ENCODE data around the gene RYR2.
"Not testable (repeated sequence)": the region's sequence is repeated elsewhere in the genome, so short reads cannot be mapped to it uniquely, and the experiment has no call there.

Gene RYR2

GRCh38 chr1:237834048-237834447 is 792.1 kb downstream of the RYR2 start:
- no peak for DNase-seq

- no peak for DNase-seq
These were observed 792.5 kb downstream of the RYR2 start for GRCh38 chr1:237834461-237834860.

- DNase-seq = no peak
These were observed 796.3 kb downstream of the RYR2 start for GRCh38 chr1:237838320-237838719.

DNA sequence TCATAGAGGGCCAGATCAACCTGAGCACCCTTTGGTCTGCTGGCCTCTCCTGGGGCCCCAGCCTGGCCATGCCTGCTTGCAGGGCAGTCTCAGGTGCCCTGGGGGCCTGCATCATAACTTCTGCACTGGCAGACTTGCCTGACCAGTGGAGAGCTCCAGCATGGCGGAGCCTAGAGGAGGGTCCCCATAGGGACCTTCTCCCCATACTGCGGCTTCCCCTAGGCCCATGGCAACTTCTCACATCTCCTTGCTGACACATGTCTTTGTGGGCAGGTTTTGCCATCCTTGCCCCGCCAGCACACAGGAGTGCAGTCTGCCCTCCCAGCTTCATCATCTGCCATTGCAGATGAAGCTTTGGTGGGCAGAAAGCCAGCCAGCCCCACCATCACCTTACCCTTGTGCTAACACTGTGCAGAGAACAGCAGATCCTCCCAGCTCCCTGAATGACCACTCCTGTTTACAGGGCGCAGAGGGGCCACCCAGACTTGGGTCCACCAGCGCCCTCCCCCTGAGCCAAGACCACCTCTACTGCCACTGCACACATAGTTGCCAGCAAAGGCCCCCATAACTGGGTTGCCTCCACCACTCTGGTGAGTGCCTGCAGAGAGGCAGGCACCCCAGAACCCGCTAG is 797.0 kb downstream of the RYR2 start:
- no peak for DNase-seq

DNA sequence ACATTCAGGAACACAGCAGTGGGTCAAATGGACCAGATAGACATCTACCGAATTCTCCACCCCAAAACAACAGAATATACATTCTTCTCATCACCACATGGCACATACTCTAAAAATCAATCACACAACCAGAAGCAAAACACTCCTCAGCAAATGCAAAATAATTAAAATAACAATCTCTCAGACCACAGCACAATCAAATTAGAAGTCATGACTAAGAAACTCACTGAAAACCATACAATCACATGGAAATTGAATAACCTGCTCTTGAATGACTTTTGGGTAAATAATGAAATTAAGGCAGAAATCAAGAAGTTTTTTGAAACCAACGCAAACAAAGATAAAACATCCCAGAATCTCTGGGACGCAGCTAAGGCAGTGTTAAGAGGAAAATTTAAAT is 799.5 kb downstream of the RYR2 start:
- DNase-seq = no peak

- DNase-seq = not testable (repeated sequence)
These were observed 801.5 kb downstream of the RYR2 start for GRCh38 chr1:237843516-237843915.

- DNase-seq = no peak
These were observed 809.3 kb downstream of the RYR2 start for GRCh38 chr1:237851210-237851845.

DNA sequence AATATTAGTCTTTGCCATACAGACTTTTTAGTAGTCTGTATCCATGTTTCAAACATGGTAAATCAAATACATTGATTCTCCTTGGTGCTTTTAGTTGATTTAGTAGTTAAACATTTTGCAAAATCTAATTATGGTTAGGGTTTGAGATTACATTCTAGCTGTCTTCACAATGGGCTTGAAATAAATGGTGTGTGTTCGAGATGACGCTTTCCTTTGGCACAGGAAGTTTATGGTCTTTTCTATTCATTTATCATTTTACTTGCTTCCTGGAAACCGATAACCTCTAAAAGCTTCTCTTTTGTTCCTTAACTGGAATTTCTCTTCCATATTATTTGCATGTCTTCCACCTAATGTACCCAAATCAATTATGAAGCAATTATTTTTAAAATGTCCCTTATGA is 810.4 kb downstream of the RYR2 start:
- no peak for DNase-seq

DNA sequence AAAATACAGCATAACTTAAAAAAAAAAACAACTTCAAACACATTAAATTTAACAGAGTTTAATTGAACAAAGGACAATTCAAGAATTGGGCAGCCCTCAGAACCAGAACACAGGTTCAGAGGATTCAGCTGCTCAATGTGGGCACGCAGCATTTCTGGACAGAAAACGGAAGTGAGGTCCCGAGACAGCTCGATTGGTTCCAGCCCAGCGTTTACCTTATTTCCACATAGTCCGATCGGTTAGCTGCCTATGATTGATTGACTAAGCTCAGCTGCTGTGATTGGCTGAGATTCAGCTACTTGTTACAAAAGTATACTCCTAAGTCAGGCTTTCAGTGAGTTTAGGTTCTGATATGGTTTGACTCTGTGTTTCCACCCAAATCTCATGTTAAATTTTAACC is 815.5 kb downstream of the RYR2 start:
- DNase-seq = no peak

DNA sequence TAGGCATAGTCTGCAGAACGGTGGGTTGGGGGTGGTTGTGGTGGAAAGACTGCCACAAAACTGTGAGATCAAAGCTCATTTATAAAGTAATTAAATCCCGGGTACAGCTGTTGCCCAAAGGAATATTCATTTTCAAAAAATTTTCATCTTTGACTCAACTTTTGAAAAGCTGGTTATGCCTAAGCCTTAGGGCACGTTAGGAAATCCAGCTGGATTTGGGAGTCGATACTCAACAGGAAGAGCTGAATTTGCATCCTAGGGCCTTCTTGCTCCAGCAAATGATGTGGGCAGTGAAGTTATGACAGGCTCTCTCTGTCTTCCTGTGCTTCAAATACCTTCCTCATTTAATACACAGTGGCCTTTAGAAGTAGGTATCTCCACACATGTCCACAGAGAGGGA is 817.0 kb downstream of the RYR2 start:
- DNase-seq = no peak

- DNase-seq = no peak
These were observed 820.0 kb downstream of the RYR2 start for GRCh38 chr1:237861944-237862343.

DNA sequence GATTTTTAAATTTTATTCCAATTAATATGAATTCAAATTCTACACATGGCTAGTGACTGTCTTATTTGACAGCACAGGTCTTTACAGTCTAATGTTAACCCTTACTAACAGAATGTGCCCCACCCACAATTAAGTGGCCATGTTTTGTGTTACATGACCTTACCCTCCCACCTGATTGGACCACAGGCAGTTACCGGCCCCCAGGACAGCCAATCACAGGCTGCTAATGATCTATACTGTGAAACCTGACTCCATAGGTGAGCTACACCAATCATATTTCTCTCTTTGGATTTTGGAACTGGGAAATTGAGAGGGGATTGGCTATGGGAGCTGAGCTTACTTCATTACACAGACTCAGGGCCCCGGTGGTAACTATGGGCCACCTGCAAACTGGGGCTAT is 821.2 kb downstream of the RYR2 start:
- no peak for DNase-seq

GRCh38 chr1:237864338-237865244 is 822.6 kb downstream of the RYR2 start:
- DNase-seq = no peak

- no peak for DNase-seq
These were observed 825.5 kb downstream of the RYR2 start for GRCh38 chr1:237867380-237867888.

DNA sequence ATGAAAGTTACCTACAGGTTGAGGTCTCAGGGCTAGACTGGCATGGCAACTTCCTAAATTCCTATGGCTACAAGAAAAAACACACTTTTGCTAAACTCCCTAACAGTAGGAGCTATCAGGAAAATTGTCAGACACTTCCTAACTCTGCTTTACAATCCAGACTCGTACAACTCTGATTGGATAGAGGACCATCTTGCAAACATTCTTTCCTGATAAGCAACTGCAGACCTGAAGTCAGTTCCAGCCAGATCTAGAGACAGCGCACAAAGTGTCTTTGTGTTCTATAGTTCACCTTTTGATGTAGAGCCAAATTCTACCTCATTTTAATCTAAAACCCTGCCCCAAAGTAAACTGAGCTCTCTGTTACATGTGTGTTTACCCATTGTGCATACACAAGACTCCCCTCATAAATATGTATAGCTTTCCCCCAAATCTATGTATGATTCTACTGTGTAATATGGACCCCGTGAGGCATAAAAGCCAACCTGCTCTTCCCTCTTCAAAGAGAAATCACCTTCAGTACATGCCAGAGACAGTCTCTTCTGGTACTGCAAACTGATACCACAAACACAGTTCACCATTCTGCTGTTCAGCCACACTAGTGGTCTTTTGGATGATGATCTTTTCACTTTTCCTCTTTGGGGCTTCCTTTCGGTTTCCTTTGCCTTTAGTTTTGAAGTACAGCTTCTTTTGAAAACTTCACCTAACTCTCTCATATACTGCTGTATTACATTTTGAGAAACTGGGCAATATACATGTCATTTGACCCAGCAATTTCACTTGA is 827.0 kb downstream of the RYR2 start:
- no peak for DNase-seq

DNA sequence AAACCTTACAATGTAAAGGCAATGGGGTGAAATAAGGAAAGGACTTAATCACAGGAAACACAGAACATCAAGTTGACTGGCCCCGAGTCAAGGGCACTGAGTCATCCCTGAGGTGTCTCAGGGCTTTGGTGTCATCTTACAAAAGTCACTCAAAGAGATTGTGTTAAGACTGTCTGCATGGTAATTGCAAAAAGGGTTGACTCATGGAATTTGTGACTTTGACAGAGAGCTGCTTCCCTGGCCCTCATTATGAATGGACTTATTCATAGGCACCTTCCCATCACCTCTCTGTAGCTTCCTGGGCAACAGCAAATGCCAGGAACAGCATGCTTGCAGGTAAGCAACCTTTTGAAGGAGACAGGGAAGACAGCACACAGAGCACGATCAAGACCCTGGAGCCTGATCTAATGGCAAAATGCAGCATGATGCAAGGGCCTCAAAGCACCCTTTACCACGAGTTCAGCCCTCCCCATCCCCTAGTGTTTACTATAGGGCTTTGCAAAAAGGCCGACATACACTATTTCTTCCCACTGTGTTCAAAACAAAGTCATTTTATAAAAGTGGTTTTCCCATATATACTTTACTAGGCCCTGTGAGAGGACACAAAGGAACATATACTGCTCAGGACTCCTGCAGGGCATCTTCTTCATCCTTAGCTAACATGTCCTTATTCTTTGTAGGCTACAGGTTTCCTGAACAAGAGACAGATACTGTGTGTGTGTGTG is 831.7 kb downstream of the RYR2 start:
- no peak for DNase-seq

GRCh38 chr1:237875291-237875690 is 833.3 kb downstream of the RYR2 start:
- DNase-seq = no peak

DNA sequence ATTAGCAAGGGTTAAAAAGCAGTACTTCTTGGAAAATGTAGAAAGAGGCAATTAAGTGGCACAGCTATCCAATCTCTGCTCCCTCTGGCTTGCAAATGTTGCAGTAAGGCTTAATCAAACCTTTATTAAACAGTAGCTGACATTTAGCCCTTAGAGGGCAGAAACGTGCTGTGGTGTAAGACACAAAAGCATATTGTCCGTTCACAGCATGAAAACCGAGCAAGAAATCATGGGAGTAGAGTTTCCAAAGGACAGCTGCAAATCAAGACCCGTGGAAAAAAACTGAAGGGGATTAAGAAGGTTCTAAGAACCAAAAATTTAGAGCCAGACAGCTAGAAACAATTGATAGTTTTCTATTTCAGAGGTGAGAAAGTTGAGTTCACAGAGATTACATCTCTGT is 835.6 kb downstream of the RYR2 start:
- no peak for DNase-seq

GRCh38 chr1:237878406-237878805 is 836.4 kb downstream of the RYR2 start:
- no peak for DNase-seq

DNA sequence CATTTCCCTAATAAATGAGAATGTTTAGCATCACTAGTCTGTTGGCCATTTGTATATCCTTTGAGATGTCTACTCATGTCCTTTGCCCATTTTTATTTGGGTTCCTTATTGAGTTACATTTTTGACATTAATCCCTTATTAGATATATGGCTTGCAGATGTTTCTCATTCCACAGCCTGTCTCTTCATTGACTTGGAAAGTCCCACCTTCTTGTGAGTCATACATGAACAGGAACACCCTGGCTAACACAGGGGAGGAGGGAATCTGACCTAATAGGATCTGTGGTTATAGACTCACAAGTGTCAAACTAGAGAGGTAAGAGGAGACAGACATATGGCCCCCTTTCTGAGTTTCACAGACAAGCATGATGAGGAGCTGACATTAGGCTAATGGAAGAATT is 837.2 kb downstream of the RYR2 start:
- DNase-seq = no peak

Measured in NCI-H510A (cell line).